Activated T-cell treated with anti-CD3 and anti-CD28 coated beads, Interleukin-2, amount 50 U/mL, for 72 hours (primary cell): ENCODE data around the gene NACA2. TPM values are rescaled to one million over a fixed set of nuclear protein-coding genes. Genes with fewer than 3 reads are reported as not detected.
"Not testable (repeated sequence)": the region's sequence is repeated elsewhere in the genome, so short reads cannot be mapped to it uniquely, and the experiment has no call there.

Source experiments
- ATAC-seq, 2 donors: fragments of 150-1000 bp; cut with Tn5 transposase; replicated peaks in 1 of 2; 2 replicates each; pipeline ENCODE4 v1.10.0; 2021; ENCODE audit warnings: moderate library complexity in 2 of 2, mild to moderate bottlenecking in 1 of 2
- DNase-seq, 2 donors: peaks; one replicate each; pipeline ENCODE4 v3.0.0; 2021 to 2022; ENCODE audit warnings: mixed read lengths in 1 of 2
- H3K27ac Mint-ChIP-seq: one replicate; pipeline ENCODE4 v1.8.0; 2022; ENCODE audit warnings: mild to moderate bottlenecking, moderate library complexity, mixed read lengths
- H3K27me3 Mint-ChIP-seq: one replicate; pipeline ENCODE4 v1.8.0; 2022; ENCODE audit warnings: low read depth, mixed read lengths
- H3K36me3 Mint-ChIP-seq, 2 donors: one replicate each; pipeline ENCODE4 v1.8.0; 2022; ENCODE audit warnings: mixed read lengths in 2 of 2, mild to moderate bottlenecking in 1 of 2; ENCODE audit not compliant: insufficient read depth in 2 of 2
- H3K4me1 Mint-ChIP-seq: one replicate; pipeline ENCODE4 v1.8.0; 2022; ENCODE audit warnings: low read depth, mixed read lengths
- H3K4me3 Mint-ChIP-seq, 2 donors: one replicate each; pipeline ENCODE4 v1.8.0; 2022; ENCODE audit warnings: mild to moderate bottlenecking in 2 of 2, mixed read lengths in 2 of 2, moderate library complexity in 2 of 2
- H3K9me3 Mint-ChIP-seq, 2 donors: one replicate each; pipeline ENCODE4 v1.8.0; 2022; ENCODE audit warnings: mixed read lengths in 2 of 2
- total RNA-seq, 2 donors: library from RNA; stranded (reverse); gene quantifications; one replicate each; pipeline ENCODE4 v1.2.3, GENCODE V29; 2022

Gene NACA2
- total RNA-seq, 2 donors from 2014 or later = not detected

- no peak overlapping the region for H3K27ac Mint-ChIP-seq
- H3K9me3 Mint-ChIP-seq = no peaks in the 10 kb centered on the region
- no peaks in the 10 kb centered on the region for H3K36me3 Mint-ChIP-seq
Observed at GRCh38 chr17:61595418-61596186, 4.6 kb upstream of the NACA2 start.

GRCh38 chr17:61594294-61594825, 3.3 kb upstream of the NACA2 start:
- no peaks in the 10 kb centered on the region for H3K4me1 Mint-ChIP-seq
- H3K27ac Mint-ChIP-seq = no peak overlapping the region
- no peak for ATAC-seq
- no peaks in the 10 kb centered on the region for H3K27me3 Mint-ChIP-seq
- H3K36me3 Mint-ChIP-seq = no peaks in the 10 kb centered on the region
- no peak for DNase-seq
- no peaks in the 10 kb centered on the region for H3K9me3 Mint-ChIP-seq
- H3K4me3 Mint-ChIP-seq = no peak overlapping the region

More at GRCh38 chr17:61595418-61596186, 4.6 kb upstream of the NACA2 start:
- ATAC-seq = no peak
- Mint-ChIP-seq H3K27me3 (no peaks in the 10 kb centered on the region), H3K4me1 (no peaks in the 10 kb centered on the region), H3K4me3 (no peak overlapping the region)
- DNase-seq = no peak

- no peaks in the 10 kb centered on the region for H3K27me3 Mint-ChIP-seq
Observed at GRCh38 chr17:61593426-61593825, 2.4 kb upstream of the NACA2 start.

GRCh38 chr17:61591930-61592329, 911 bp upstream of the NACA2 start:
- H3K27me3 Mint-ChIP-seq = no peaks in the 10 kb centered on the region
- H3K9me3 Mint-ChIP-seq = no peaks in the 10 kb centered on the region
- DNase-seq (no peak), ATAC-seq (no peak)
- H3K4me1 Mint-ChIP-seq = no peaks in the 10 kb centered on the region
- no peak overlapping the region for H3K27ac Mint-ChIP-seq
- H3K4me3 Mint-ChIP-seq = no peak overlapping the region
- H3K36me3 Mint-ChIP-seq = no peaks in the 10 kb centered on the region

More at GRCh38 chr17:61593426-61593825, 2.4 kb upstream of the NACA2 start:
- H3K27ac Mint-ChIP-seq = no peak overlapping the region
- H3K9me3 Mint-ChIP-seq = no peaks in the 10 kb centered on the region
- H3K4me3 Mint-ChIP-seq = no peak overlapping the region
- H3K36me3 Mint-ChIP-seq = no peaks in the 10 kb centered on the region
- H3K4me1 Mint-ChIP-seq = no peaks in the 10 kb centered on the region
- ATAC-seq (no peak), DNase-seq (no peak)

- H3K27me3 Mint-ChIP-seq = no peaks in the 10 kb centered on the region
- H3K36me3 Mint-ChIP-seq = no peaks in the 10 kb centered on the region
- ATAC-seq = no peak
- DNase-seq = no peak
- H3K4me3 Mint-ChIP-seq = no peak overlapping the region
- no peaks in the 10 kb centered on the region for H3K9me3 Mint-ChIP-seq
- H3K27ac Mint-ChIP-seq = no peak overlapping the region
- no peaks in the 10 kb centered on the region for H3K4me1 Mint-ChIP-seq
Observed at GRCh38 chr17:61589990-61590389, 1.0 kb downstream of the NACA2 start.

- no peak for ATAC-seq
- no peaks in the 10 kb centered on the region for H3K4me1 Mint-ChIP-seq
- DNase-seq = no peak
- H3K27me3 Mint-ChIP-seq = no peaks in the 10 kb centered on the region
- H3K9me3 Mint-ChIP-seq = no peaks in the 10 kb centered on the region
- H3K36me3 Mint-ChIP-seq = no peaks in the 10 kb centered on the region
- no peak overlapping the region for H3K27ac Mint-ChIP-seq
- no peak overlapping the region for H3K4me3 Mint-ChIP-seq
Observed at GRCh38 chr17:61587807-61588660, 3.0 kb downstream of the NACA2 start.

- ATAC-seq = no peak
- H3K9me3 Mint-ChIP-seq = no peaks in the 10 kb centered on the region
- H3K36me3 Mint-ChIP-seq = no peaks in the 10 kb centered on the region
- no peaks in the 10 kb centered on the region for H3K4me1 Mint-ChIP-seq
- H3K4me3 Mint-ChIP-seq = no peak overlapping the region
- no peak overlapping the region for H3K27ac Mint-ChIP-seq
- H3K27me3 Mint-ChIP-seq = no peaks in the 10 kb centered on the region
- DNase-seq = no peak
Observed at GRCh38 chr17:61587242-61587641, 3.8 kb downstream of the NACA2 start.

GRCh38 chr17:61586622-61587021, 4.4 kb downstream of the NACA2 start:
- H3K4me1 Mint-ChIP-seq, H3K27me3 Mint-ChIP-seq, H3K27ac Mint-ChIP-seq, DNase-seq, ATAC-seq, H3K36me3 Mint-ChIP-seq, H3K4me3 Mint-ChIP-seq, H3K9me3 Mint-ChIP-seq: not testable (repeated sequence)

GRCh38 chr17:61586031-61586566, 4.9 kb downstream of the NACA2 start:
- ATAC-seq = no peak
- H3K4me1 Mint-ChIP-seq = no peaks in the 10 kb centered on the region
- H3K27ac Mint-ChIP-seq = no peak overlapping the region
- H3K9me3 Mint-ChIP-seq = no peaks in the 10 kb centered on the region
- H3K4me3 Mint-ChIP-seq = no peak overlapping the region
- no peaks in the 10 kb centered on the region for H3K36me3 Mint-ChIP-seq
- no peak for DNase-seq
- peaks cover 8% of the 10 kb centered on the region for H3K27me3 Mint-ChIP-seq

- ATAC-seq = no peak
- H3K27ac Mint-ChIP-seq = no peak overlapping the region
- no peak overlapping the region for H3K4me3 Mint-ChIP-seq
Observed at GRCh38 chr17:61584866-61585265, 6.2 kb downstream of the NACA2 start.

GRCh38 chr17:61584266-61584665, 6.8 kb downstream of the NACA2 start:
- Mint-ChIP-seq H3K36me3 (no peaks in the 10 kb centered on the region), H3K4me1 (no peaks in the 10 kb centered on the region), H3K27me3 (peaks cover 18% of the 10 kb centered on the region), H3K4me3 (no peak overlapping the region), H3K27ac (no peak overlapping the region), H3K9me3 (no peaks in the 10 kb centered on the region)
- ATAC-seq (no peak), DNase-seq (no peak)

More at GRCh38 chr17:61584866-61585265, 6.2 kb downstream of the NACA2 start:
- no peak for DNase-seq
- Mint-ChIP-seq H3K9me3 (no peaks in the 10 kb centered on the region), H3K27me3 (peaks cover 17% of the 10 kb centered on the region), H3K36me3 (no peaks in the 10 kb centered on the region), H3K4me1 (no peaks in the 10 kb centered on the region)

GRCh38 chr17:61583660-61584264, 7.3 kb downstream of the NACA2 start:
- Mint-ChIP-seq H3K4me3 (no peak overlapping the region), H3K4me1 (no peaks in the 10 kb centered on the region), H3K9me3 (no peaks in the 10 kb centered on the region), H3K36me3 (no peaks in the 10 kb centered on the region), H3K27ac (no peak overlapping the region), H3K27me3 (peaks cover 19% of the 10 kb centered on the region)
- DNase-seq = no peak
- ATAC-seq = no peak

- no peaks in the 10 kb centered on the region for H3K9me3 Mint-ChIP-seq
- ATAC-seq = peak in 1 of 2 donors; percentile 41
- H3K27me3 Mint-ChIP-seq = peaks cover 24% of the 10 kb centered on the region
Observed at GRCh38 chr17:61583242-61583641, 7.8 kb downstream of the NACA2 start.

More at GRCh38 chr17:61583242-61583641, 7.8 kb downstream of the NACA2 start:
- H3K27ac Mint-ChIP-seq = no peak overlapping the region
- no peaks in the 10 kb centered on the region for H3K4me1 Mint-ChIP-seq
- no peaks in the 10 kb centered on the region for H3K36me3 Mint-ChIP-seq
- H3K4me3 Mint-ChIP-seq = no peak overlapping the region
- DNase-seq = no peak
